ENCODE data around the gene NOP53.
A peak's percentile ranks its signal among the peaks of the same experiment; 100 is the strongest.
"Not testable (repeated sequence)": the region's sequence is repeated elsewhere in the genome, so short reads cannot be mapped to it uniquely, and the experiment has no call there.

NOP53 gene

GRCh38 chr19:47718415-47719046, 26.8 kb upstream of the NOP53 start:
- DNase-seq (ENCODE audit: low read depth in 2 of 2), result not testable (repeated sequence)

- DNase-seq (ENCODE audit: low read depth in 2 of 2), result no peak
These were observed 26.1 kb upstream of the NOP53 start for GRCh38 chr19:47719047-47719859.

- no peak for DNase-seq (ENCODE audit: low read depth in 2 of 2)
These were observed 24.5 kb upstream of the NOP53 start for GRCh38 chr19:47720669-47721422.

GRCh38 chr19:47723581-47723940, 21.8 kb upstream of the NOP53 start:
- no peak for DNase-seq (ENCODE audit: low read depth in 2 of 2)

GRCh38 chr19:47725759-47726401, 19.5 kb upstream of the NOP53 start:
- no peak for DNase-seq (ENCODE audit: low read depth in 2 of 2)

GRCh38 chr19:47726467-47726866, 18.9 kb upstream of the NOP53 start:
- no peak for DNase-seq (ENCODE audit: low read depth in 2 of 2)

- DNase-seq (ENCODE audit: low read depth in 2 of 2), result not testable (repeated sequence)
These were observed 17.1 kb upstream of the NOP53 start for GRCh38 chr19:47728295-47728694.

- DNase-seq (ENCODE audit: low read depth in 2 of 2), result no peak
These were observed 15.9 kb upstream of the NOP53 start for GRCh38 chr19:47729468-47729798.

GRCh38 chr19:47729799-47730520, 15.4 kb upstream of the NOP53 start:
- DNase-seq (ENCODE audit: low read depth in 2 of 2), result peak in 1 of 2 donors; percentile 61

- no peak for DNase-seq (ENCODE audit: low read depth in 2 of 2)
These were observed 14.8 kb upstream of the NOP53 start for GRCh38 chr19:47730521-47730889.

GRCh38 chr19:47730910-47731309, 14.4 kb upstream of the NOP53 start:
- no peak for DNase-seq (ENCODE audit: low read depth in 2 of 2)

- DNase-seq (ENCODE audit: low read depth in 2 of 2), result no peak
These were observed 10.2 kb upstream of the NOP53 start for GRCh38 chr19:47735131-47735530.

- no peak for DNase-seq (ENCODE audit: low read depth in 2 of 2)
These were observed 4.4 kb upstream of the NOP53 start for GRCh38 chr19:47740866-47741519.

GRCh38 chr19:47741544-47742140, 3.7 kb upstream of the NOP53 start:
- no peak for DNase-seq (ENCODE audit: low read depth in 2 of 2)

- DNase-seq (ENCODE audit: low read depth in 2 of 2), result no peak
These were observed 2.7 kb upstream of the NOP53 start for GRCh38 chr19:47742634-47743033.

GRCh38 chr19:47746129-47746528, 783 bp downstream of the NOP53 start:
- not testable (repeated sequence) for DNase-seq (ENCODE audit: low read depth in 2 of 2)

- DNase-seq (ENCODE audit: low read depth in 2 of 2), result no peak
These were observed 4.0 kb downstream of the NOP53 start for GRCh38 chr19:47749326-47749725.

GRCh38 chr19:47750752-47751151, 5.4 kb downstream of the NOP53 start:
- no peak for DNase-seq (ENCODE audit: low read depth in 2 of 2)

- no peak for DNase-seq (ENCODE audit: low read depth in 2 of 2)
These were observed 7.3 kb downstream of the NOP53 start for GRCh38 chr19:47752440-47753211.

Data from stimulated activated CD8-positive, alpha-beta memory T cell treated with anti-CD3 and anti-CD28 coated beads, Interleukin-2, amount 100 ng/mL, for 48 hours (primary cell).